Measurements from ENCODE around the gene EML4.
A peak's percentile ranks its signal among the peaks of the same experiment; 100 is the strongest.

EML4 gene

DNA sequence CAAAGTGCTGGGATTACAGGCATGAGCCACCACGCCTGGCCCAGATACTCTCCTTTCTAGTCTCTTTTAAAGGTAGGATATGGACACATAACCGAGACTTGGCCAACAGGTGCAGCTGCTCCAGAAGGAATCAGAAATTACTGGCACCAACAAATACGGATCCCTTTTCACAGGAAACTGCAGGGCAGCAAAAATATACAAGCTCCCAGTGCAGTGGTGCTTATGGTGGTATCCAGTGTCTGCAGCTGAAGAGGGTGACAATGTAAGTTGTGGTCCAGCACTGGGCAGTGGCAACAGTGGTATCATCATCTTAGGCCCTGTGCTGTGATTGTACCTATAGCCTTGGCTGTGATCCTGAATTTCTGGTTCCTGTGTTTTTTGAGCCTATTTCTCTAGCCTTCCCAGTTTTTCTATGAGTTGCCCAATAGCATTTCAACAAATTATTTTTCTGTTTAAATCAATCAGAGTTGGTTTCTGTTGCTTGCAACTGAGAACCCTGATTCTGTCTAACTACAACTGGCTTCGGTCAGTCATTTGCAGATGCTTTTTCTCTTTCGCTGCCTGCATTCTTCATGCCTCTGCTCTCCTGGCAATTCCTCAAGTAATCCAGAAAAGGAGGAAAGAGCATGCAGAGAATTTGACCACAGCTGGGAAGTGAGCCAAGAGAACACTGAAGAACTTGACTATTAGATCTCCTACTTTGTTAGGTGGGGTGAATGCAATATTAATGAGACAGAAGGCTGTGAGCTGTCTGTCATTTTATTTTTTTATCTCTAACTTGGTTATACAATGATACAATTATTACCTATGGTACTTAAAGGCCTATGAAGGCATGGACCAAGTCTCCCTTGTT lies 30.8 kb upstream of the EML4 start:
- no peak for DNase-seq (ENCODE audit: low read depth in 2 of 2)

DNA sequence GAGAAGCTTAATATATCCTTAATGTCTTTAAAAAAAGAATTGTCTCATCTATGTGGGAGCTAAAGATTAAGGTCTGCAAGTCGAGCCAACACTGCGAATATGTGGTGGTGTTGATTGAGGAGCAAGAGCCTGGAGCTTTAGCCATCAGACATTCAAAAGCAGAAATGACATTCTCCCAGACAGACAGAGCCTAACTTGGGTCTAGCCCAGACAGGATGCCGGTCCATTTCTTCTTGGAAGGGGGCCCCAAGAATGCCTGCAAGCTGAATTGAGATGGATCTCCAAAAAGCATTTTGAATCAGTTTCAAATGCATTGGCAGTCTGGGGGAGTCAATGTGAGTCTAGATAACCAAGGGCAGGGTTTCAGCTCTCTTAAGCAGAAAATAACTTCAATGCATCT lies 30.1 kb upstream of the EML4 start:
- no peak for DNase-seq (ENCODE audit: low read depth in 2 of 2)

DNA sequence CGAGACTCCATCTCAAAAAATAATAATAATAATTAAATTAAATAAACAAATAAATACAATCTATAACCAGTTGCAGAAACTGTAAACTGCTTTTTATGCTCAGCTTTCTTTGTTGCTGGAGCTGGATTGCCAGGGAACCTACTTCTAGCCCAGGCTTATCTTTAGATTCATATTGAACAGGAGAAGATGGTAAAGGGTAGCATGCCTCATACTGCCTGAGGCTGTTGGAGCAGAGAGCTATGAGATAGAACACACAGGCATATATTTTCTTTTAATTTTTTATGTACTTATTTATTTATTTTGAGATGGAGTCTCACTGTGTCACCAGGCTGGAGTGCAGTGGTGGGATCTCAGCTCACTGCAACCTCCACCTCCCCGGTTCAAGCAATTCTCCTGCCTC lies 28.7 kb upstream of the EML4 start:
- DNase-seq (ENCODE audit: low read depth in 2 of 2) = no peak

DNA sequence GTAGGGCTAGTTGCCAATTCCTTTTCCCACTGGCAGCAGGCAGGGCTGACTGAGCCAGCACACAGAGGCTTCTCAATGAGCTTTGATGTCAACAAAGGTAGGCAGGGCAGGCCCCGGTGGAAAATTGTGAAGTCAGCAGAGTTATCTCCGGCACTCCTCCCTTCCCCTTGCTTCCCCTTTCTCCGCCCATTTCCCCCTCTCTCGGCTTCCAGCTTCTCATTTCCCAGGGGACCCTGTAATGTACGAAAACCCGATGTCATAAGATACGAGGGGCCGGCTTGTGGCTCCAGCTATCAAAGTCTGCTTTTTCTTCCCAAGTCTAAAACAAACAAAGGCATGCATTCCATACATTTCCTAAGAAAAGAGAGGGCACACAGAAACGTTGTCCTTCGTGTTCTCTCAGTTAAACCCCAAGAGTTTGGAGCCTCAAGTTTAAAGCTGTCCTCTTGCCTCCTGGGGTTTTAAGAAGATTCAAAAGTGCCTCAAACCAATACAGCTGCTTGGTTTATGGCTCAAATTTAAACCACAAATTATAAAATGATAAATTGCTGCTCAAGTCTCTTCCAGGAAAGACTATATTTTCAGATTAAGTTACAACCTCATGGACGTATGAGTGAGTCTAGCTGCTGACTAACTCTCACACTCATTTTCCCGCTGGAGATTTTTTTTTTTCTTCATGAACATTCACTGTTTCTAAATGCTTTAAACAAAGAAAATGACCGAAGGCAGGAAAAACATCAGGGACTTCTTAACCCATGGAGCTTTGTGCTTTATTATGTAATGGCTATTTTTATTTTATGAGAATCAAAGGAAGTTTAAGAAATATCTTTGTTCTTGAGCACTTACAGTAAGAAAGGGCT lies 27.2 kb upstream of the EML4 start:
- peak in 1 of 2 experiments; percentile 5 for DNase-seq (ENCODE audit: low read depth in 2 of 2)

DNA sequence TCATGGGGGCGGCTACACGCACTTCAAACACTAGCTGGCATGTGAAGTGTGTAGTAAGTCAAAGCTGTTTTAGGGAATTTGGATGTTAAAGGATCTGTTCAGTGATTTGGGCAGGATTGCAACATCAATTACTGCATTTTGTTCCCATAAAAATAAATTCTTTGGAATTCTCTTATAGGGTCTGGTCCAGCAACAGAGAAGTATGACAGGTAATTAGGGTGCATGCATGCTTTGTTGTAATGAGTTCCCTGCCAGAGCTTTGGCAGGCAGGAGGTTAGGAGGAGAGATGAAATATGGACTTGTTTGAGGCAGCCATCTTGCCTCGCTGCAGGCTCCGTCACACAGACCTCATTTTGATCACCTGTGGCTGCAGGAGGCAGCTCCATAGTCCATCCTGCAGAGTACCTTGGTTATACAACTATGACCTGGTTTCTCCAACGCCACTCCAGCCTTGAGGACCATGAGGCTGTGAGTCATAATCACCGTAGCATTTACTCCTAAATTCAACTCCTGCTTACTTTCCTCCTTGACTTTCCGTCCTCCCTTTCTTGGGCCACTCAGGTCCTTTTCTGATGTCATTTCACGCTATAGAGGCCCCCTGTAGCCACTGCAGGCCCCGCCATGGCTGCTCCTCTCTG lies 26.5 kb upstream of the EML4 start:
- no peak for DNase-seq (ENCODE audit: low read depth in 2 of 2)

DNA sequence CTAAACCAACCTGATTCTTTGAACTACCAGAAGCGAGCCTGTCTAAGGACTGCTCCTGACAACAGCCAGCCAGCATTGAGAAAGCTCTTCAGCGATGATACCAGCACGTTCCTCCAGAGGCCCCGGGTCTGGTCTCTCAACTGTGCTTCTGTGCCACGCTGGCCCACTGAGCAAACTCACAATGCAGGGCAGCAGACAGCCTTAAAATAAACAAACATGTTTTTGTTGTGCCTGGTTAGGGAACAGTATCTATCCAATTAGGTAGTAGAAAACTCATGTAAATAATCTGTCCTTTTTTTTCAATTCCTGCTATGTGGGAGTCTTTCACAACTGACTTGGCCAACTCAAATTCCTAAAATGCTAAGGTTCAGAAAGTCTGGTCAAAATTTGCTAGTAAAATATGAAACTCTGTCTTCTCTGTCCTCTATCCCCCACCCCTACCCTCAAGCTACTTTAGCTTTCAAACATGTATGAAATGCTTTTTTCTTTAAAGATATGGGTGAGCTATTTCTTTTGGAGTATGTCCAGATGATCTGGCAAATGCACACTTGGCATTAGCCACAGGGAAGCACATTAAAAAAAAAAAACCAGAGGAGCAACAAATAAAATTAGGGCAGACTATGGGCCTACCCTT lies 21.4 kb upstream of the EML4 start:
- no peak for DNase-seq (ENCODE audit: low read depth in 2 of 2)

DNA sequence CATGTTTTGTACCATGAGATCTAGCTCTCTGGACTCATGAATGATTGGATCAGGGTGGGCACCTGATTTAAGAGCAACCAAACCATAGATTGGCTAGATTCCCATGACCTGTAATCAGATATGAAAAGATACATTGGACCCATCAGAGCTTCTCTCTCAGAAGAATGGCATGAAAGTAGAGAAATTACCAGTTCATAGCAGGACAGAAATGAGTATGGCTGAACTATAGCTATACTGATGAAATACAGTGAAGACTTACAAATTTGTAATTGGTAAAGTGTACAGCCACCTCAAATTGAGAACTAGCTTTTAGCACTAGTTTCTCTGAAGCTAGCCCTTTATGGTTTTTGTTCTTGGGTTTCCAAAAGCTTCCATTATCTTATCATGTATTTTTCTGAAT lies 19.0 kb upstream of the EML4 start:
- no peak for DNase-seq (ENCODE audit: low read depth in 2 of 2)

DNA sequence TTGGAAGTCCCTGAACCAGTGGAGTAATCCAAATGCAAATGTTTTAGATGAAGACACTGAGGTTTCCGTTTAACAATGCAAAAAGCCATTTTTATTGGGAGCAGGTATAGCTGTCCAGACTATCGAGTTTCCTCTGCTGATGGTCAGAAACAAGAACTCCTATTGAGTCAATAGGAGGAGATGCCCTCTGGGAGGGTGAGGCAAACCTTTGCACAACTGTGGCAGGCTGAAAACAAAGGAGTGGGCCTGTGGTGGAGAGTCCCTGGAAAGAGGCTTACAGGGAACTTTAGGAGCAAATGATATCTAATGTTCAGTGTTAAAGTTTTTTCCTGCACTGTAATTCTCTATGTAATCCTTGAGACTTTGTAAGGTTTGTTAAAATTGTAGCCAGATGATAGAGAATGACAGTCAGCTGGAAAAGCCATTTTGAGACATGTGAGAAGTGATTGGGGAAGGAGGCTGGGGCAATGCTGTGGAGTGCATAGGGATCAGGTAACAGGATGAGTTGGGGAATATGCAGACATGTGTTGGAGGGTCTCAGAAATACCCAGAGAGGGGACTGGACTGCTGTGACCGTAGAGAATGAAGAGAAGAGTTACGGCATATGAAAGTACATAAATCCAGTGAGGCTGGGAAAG lies 15.1 kb upstream of the EML4 start:
- DNase-seq (ENCODE audit: low read depth in 2 of 2) = no peak

DNA sequence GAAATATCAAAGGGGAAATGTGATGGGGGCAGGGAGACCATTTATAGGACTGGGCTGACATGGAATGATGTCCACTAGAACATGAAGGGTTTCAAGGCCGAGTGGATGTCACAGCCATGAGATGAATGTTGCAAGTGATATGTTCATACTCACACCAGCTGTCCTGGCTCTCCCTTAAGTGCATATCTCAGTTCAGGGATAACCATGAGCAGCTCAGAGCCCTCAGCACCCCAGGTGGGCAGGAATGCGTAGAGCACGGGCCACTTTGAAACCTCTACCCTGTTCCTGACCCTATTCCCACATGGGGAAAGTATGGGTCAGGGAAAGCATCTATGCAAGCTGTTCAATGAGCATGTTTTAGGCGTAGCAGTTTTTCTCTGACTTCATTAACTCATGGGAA lies 12.4 kb upstream of the EML4 start:
- DNase-seq (ENCODE audit: low read depth in 2 of 2) = no peak

DNA sequence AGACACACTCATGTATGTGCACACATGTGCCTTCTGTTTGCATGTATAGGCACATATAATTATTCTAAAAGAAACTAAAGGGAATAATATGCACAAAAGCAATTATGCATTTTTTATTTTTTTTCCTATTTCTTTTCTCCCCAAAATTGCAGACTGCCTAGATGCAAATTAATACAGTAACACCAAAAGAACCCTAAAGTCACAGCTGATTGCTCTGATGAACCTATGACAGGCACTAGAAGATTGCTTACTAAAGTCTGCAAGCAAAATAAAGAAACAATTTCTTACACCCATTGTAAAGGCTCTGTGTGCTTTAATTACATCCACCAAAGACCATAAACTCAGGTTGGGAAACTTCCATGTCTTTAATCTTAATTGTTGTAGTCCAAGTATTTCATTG lies 7.7 kb upstream of the EML4 start:
- DNase-seq (ENCODE audit: low read depth in 2 of 2) = no peak

DNA sequence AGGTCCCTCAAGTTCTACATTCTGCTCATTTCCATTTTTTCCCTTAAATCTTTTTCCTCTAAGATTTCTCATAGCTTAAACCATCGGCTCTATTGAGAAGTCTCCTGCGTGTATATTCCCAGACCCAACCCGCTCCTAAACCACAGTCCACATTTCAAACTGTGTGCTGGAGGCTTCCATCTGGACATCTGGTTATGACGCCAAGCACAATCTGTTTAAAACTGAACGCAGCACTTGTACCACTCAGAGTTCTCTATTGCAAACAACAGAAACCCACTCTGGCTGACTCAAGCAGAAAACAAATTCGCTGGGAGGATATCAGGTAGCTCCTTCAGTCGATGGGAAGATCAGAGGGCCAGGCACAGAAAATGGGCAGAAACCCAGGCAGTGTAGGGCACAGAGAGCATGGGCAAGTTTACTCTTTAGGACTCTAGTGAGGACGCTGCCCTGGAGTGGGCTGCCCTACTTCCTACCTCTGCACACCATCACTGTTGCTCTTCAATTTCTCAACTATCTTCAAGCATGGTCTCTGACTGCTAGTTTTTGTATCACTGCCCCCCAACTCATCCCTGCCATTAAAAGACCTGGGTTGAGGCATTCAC lies 5.6 kb upstream of the EML4 start:
- no peak for DNase-seq (ENCODE audit: low read depth in 2 of 2)

DNA sequence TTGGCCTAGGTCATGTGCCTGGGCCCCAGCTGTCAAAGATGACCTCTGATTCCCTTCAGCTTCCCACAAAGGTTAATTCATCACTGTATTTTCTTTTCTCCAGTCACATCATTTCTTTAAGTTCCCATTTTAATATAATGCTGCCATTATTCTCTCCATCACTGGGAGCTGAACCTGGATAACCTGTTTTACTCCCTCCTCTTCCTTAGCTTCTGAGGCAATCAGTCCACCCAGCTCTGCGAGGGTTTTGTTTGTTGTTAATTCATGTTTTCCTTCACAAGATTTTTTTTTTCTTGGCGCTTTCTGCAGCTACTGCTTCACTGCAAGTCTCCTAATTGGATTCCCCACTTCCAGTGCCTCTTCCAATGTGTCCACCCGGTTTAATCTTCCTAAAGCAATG lies 5.1 kb upstream of the EML4 start:
- DNase-seq (ENCODE audit: low read depth in 2 of 2) = no peak

DNA sequence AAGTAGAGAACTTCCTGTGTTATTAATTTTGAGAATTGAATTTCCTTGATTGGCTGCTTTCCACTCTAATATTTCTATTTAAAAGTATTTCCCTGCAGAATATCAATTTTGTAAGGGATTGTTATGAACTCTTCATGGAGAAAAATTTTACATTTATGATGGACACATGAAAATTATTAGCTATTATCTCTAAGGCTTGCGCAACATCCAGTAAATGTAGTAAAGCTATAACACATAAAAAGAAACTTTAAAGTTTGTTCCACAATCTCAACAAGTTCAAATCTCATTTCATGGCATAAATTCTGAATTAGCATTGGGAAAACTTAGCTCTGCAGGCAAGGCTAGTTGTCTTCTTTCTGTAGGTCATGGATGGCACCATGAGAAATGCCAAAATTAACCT lies 4.2 kb upstream of the EML4 start:
- no peak for DNase-seq (ENCODE audit: low read depth in 2 of 2)

DNA sequence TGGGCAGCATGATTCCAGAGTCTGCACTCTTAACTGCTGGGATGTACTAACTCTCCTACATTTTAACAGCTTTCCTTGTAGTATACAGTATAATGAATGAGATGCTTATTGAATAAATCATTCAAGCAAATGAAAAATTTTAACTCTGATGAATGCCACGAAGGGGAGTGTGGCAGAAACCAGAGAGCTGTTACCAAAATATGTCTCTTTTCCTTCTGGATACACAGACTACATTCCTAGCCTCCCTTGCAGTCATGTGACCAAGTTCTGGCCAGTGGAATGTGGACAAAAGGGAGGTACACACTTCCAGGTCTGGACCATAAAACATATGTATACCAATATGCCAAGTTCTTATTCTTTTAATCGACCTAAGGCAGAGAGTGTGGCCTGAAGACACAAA lies 1.7 kb upstream of the EML4 start:
- no peak for DNase-seq (ENCODE audit: low read depth in 2 of 2)

DNA sequence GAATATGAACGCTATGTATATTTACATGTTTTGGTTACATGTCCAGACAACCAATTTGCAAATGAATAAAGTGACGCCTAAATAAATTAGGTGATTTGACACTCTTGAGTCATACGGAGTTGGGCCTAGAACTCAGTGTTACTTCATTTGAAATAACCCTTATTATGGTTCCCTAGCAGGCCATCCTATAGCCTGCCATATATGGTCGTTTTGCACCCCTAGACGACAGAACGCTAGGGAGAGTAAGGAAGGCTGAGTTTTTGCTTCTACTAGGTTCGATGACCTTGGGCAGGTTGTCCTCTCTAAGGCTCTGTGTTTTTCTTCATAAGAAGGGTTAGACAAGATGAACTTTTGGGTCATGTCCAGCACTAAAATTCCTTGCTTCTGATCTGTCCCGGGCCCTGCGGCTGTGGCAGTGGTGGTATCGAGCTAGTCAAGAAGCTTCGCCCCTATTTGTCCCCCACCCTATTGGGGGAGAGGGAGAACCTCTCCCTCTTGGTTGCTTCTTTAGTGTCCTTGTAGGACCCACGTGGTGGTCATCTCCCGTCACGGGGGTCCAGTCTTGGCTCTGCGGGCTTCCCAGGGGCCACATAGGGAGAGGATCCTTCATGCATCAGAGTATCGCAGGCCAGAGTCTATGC lies 574 bp upstream of the EML4 start:
- DNase-seq (ENCODE audit: low read depth in 2 of 2) = no peak

DNA sequence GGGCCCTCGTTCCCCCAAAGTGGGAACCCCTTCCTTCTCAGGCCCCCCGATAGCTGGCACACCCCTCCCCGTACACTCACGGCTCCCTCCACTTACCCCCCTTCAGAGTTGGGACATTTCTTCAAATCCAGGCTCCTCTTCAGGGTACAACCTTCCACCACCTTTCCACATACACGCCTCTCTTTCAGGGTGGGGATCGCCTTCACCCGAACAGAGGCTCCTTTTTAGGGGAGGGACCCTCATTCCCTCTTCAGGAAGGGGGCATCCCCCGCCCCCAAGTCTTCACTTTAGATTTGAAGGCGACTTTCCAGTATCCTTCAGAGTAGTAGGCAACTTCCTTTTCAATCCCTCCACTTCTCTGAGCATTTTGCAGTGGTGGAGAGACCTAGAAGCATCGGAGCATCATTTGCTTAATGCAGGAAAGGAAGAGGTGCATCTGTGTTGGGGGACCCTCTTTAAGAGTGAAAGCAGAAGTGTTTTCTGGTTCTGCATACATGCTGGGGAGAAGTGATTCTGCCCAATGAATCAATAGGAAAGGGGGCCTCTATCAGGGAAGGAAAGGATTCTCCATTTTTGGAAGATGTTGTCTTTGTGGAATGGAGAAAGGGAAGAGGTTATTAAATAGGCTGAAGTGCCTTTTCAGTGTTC lies 845 bp downstream of the EML4 start:
- peak in 1 of 2 experiments; percentile 8 for DNase-seq (ENCODE audit: low read depth in 2 of 2)

DNA sequence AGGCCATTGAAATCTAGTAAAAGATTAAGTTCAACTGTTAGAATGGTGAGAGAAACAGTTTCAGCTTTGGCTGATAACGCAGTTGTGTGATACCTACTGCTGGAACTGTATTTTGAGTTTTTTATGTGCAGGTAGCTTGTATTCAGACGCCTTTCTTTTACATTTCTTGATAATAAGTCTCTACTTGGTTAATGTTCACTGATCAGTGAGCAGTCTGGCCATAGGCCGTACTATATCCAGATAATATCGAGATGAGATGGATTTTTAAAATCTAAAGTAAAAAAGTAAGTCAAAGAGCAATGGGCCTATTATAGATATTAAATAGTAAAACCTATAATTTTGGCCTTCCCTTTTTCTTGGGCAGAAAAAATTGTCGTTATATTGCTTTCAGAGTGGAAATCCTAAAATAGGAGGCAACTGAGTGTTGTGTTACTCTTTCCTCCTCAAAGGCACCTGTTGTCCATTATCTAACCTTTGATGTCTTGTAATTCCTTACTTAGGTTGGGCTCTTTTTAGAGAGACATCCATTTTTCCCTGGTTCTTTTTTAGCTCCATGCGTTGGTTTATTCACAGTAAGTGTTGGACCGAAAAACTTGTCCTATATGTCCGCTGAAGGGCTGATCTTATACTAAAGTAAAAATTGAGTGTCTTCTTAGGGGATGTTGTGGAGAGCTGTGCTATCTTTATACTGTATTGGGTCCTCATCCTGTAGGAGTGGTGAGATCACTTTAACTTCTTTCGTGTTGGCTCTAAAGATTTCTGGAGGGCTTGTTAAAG lies 1.7 kb downstream of the EML4 start:
- DNase-seq (ENCODE audit: low read depth in 2 of 2) = no peak

DNA sequence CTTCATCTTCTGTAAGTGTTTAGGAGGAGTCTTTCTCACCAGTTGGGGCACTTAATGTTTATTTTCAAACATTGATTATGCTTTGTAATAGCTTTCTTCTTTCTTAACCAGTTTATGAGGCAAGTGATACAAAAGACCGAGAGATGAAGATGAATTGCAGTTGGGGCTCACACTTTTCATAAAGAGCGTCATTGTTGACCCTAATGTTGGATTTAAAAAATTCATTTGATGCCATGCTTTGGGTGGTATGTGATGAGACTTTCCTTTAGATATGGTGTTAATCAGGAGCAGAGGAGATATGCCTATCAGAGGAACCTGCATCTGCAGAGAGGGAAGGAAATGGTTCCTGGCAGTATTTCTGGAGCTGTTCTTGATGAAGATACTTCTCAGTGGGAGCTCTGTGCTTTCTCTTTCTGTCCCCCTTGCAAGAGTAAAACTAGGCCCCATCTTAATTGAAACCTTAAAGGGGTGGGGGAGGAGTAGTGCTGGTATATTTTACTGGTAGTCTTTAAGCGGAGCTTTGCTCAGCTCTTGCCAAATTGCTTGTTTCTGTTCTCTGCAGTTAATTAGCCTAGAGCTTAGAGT lies 2.3 kb downstream of the EML4 start:
- no peak for DNase-seq (ENCODE audit: low read depth in 2 of 2)

DNA sequence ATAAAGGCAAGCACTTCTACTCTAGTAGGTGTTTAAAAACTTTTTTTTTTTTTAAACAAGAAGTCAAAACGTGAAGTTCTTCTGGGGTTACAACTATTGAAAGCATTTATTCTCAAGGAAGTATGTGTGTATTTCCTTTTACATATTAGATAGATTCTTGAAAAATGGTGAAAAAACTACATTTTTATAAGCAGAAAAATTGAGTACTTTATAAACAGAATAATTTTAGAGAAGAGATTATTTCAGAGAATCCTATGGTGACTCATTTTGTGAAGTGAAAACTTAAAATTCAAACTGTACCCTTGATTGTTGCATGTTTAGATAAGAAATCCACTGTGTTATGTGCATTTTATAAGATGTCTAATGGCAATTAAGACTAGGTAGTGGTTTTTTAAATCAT lies 2.9 kb downstream of the EML4 start:
- no peak for DNase-seq (ENCODE audit: low read depth in 2 of 2)
